Kasumi-1 (cell line): Measurements from ENCODE around the gene CNTN5.

Experiments
- DNase-seq, 2 experiments: peaks; one replicate each; lab custom pipeline; 2025; lab: John Stamatoyannopoulos, UW

Gene CNTN5

GRCh38 chr11:100319691-100320090 lies 1298.9 kb downstream of the CNTN5 start:
- DNase-seq: no peak

- DNase-seq: no peak
Observed at GRCh38 chr11:100328626-100329340, 1308.0 kb downstream of the CNTN5 start.

GRCh38 chr11:100329352-100329751 lies 1308.6 kb downstream of the CNTN5 start:
- DNase-seq: no peak

GRCh38 chr11:100336873-100337272 lies 1316.1 kb downstream of the CNTN5 start:
- DNase-seq: no peak

GRCh38 chr11:100338144-100338840 lies 1317.5 kb downstream of the CNTN5 start:
- DNase-seq: no peak

- DNase-seq: no peak
Observed at GRCh38 chr11:100340466-100341319, 1319.9 kb downstream of the CNTN5 start.

GRCh38 chr11:100353083-100353482 lies 1332.3 kb downstream of the CNTN5 start:
- no peak for DNase-seq

- DNase-seq: no peak
Observed at GRCh38 chr11:100354736-100355135, 1334.0 kb downstream of the CNTN5 start.

- no peak for DNase-seq
Observed at GRCh38 chr11:100356035-100356434, 1335.3 kb downstream of the CNTN5 start.

- DNase-seq: no peak
Observed at GRCh38 chr11:100359281-100359680, 1338.5 kb downstream of the CNTN5 start.

GRCh38 chr11:100367892-100368291 lies 1347.1 kb downstream of the CNTN5 start:
- no peak for DNase-seq

- DNase-seq: no peak
Observed at GRCh38 chr11:100383357-100383865, 1362.7 kb downstream of the CNTN5 start.

- no peak for DNase-seq
Observed at GRCh38 chr11:100396266-100396665, 1375.5 kb downstream of the CNTN5 start.

GRCh38 chr11:100397401-100397800 lies 1376.7 kb downstream of the CNTN5 start:
- no peak for DNase-seq

GRCh38 chr11:100403816-100404215 lies 1383.1 kb downstream of the CNTN5 start:
- DNase-seq: no peak

GRCh38 chr11:100404907-100405306 lies 1384.2 kb downstream of the CNTN5 start:
- DNase-seq: no peak
